Right lobe of liver (tissue), 6 donors: ENCODE data around the gene GPR50. TPM values are rescaled to one million over a fixed set of nuclear protein-coding genes. Genes with fewer than 3 reads are reported as not detected.

Source experiments
- ATAC-seq, 4 donors: fragments of 200-7000 bp; cut with Tn5 transposase; one replicate each; pipeline ENCODE4 v1.9.1; 2020; ENCODE audit warnings: mild to moderate bottlenecking in 4 of 4, moderate library complexity in 4 of 4
- DNase-seq, 3 donors: peaks; one replicate each; pipeline ENCODE4 v3.0.0-alpha.2; 2020
- H3K27ac ChIP-seq, 3 donors: fragments of 200-600 bp; one replicate each; pipeline ENCODE4 v1.8.0; 2022
- H3K27me3 ChIP-seq, 2 donors: fragments of 200-600 bp; one replicate each; pipeline ENCODE4 v1.8.0; 2022
- H3K36me3 ChIP-seq, 4 donors: fragments of 200-600 bp; sonication (generic) in 1 of 4; one replicate each; pipeline versions ENCODE4 v1.5.1 to v1.8.0; 2017 to 2022; ENCODE audit warnings: control low read depth in 1 of 4
- H3K4me1 ChIP-seq, 4 donors: fragments of 200-600 bp; sonication (generic) in 1 of 4; one replicate each; pipeline versions ENCODE4 v1.5.1 to v1.8.0; 2017 to 2022; ENCODE audit warnings: control low read depth in 1 of 4
- H3K4me3 ChIP-seq, 3 donors: fragments of 200-600 bp; one replicate each; pipeline ENCODE4 v1.8.0; 2022
- H3K9me3 ChIP-seq, 4 donors: fragments of 200-600 bp; sonication (generic) in 1 of 4; one replicate each; pipeline versions ENCODE4 v1.5.1 to v1.8.0; 2017 to 2022; ENCODE audit warnings: control low read depth in 1 of 4
- POLR2A ChIP-seq: fragments of 450-650 bp; IDR thresholded peaks from one replicate; pipeline ENCODE4 v1.6.1; 2017; ENCODE audit warnings: antibody characterized with exemption, mild to moderate bottlenecking
- WGBS: methylation state at CpG from one replicate; pipeline ENCODE4 v1.1.6; 2018; ENCODE audit warnings: low coverage, low lambda C conversion rate; ENCODE audit not compliant: insufficient coverage; ENCODE audit errors: missing lambda C conversion rate; 5-methylcytosine and 5-hydroxymethylcytosine counted together
- intact Hi-C, 2 donors: fragments of 100-400 bp; cut with DNase I; formaldehyde crosslinking; loops; one replicate each; pipeline versions ENCODE4 v1.11.2 to v1.14.1; 2022
- total RNA-seq, 6 experiments: library from RNA; depleted of rRNA in 2 of 6; stranded (reverse); fragments of >200 nt in 2 of 6; fragmentation: NEBNext Ultra II Directional in 3 of 6; extraction: Animal tissue kit (Norgen Biotek cat#: 25700) in 3 of 6; gene quantifications; one replicate each; pipeline versions ENCODE4 v1.1.0 to v1.2.4, GENCODE V29; 2016 to 2023
- TF ChIP-seq, protein P1 (sequence below), 4 donors: fragments of 200-600 bp in 3 of 4; fragments of 450-650 bp in 1 of 4; IDR thresholded peaks; one replicate each; pipeline versions ENCODE4 v1.5.1 to v1.8.0; 2016 to 2022; ENCODE audit warnings: antibody characterized with exemption in 4 of 4, mild to moderate bottlenecking in 2 of 4
- donor health status: DM: no; HTN: yes; CAD: no.
- donor health status: DM: no; HTN: no; CAD: no.
- donor health status: DM: no; HTN: no; CAD: no.
- donor health status: DM: no; HTN: yes; CAD: no.
- donor health status: DM: no; HTN: yes; CAD: no.

The GPR50 gene
- total RNA-seq, 6 experiments from 2014 or later: not detected

DNA sequence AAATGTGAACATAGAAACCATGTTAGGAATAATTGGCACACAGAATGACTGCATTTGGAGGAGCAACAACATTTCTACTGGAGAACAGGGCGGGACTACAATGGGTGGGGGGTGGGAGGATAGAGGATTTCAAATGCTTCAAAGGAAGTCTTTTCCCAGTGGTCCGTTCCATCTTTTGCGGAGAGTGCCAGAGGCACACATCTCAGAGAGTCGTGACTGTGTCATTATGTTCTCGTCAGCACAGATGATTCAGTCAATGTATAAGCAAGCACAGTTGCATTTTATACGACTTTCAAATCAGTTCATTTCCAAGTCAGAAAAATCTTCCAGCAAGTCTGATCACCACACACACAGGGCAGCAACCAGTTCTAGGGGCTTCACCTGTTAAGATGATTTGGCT lies 22.7 kb upstream of the GPR50 start:
- no peak for DNase-seq
- Histone ChIP-seq H3K27ac (no peak overlapping the region), H3K4me1 (no peaks in the 10 kb centered on the region), H3K4me3 (no peak overlapping the region), H3K9me3 (no peaks in the 10 kb centered on the region), H3K36me3 (no peaks in the 10 kb centered on the region), H3K27me3 (peaks cover 0 to 6% of the 10 kb centered on the region in 2 donors)
- no peak for TF ChIP-seq POLR2A
- TF ChIP-seq, protein P1, sequence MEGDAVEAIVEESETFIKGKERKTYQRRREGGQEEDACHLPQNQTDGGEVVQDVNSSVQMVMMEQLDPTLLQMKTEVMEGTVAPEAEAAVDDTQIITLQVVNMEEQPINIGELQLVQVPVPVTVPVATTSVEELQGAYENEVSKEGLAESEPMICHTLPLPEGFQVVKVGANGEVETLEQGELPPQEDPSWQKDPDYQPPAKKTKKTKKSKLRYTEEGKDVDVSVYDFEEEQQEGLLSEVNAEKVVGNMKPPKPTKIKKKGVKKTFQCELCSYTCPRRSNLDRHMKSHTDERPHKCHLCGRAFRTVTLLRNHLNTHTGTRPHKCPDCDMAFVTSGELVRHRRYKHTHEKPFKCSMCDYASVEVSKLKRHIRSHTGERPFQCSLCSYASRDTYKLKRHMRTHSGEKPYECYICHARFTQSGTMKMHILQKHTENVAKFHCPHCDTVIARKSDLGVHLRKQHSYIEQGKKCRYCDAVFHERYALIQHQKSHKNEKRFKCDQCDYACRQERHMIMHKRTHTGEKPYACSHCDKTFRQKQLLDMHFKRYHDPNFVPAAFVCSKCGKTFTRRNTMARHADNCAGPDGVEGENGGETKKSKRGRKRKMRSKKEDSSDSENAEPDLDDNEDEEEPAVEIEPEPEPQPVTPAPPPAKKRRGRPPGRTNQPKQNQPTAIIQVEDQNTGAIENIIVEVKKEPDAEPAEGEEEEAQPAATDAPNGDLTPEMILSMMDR (IDR thresholded peaks at IDR 0.05): no peak
- WGBS: 18% methylated on average over 6 of the region's 6 CpGs
- no peak for ATAC-seq
- intact Hi-C loops: loop anchor here (10.0 kb wide), 1 partner anchor 521 kb away; no protein-coding TSS in a partner anchor

- TF ChIP-seq POLR2A: no peak
- TF ChIP-seq, protein P1 (IDR thresholded peaks at IDR 0.05): no peak
- ATAC-seq (no peak), DNase-seq (no peak)
- intact Hi-C loops: loop anchor here (10.0 kb wide), 1 partner anchor 520 kb away; no protein-coding TSS in a partner anchor
- WGBS: 30% methylated on average over 4 of the region's 4 CpGs
- Histone ChIP-seq H3K9me3 (no peaks in the 10 kb centered on the region), H3K36me3 (no peaks in the 10 kb centered on the region), H3K4me3 (no peak overlapping the region), H3K27ac (no peak overlapping the region), H3K4me1 (no peaks in the 10 kb centered on the region), H3K27me3 (peaks cover 0 to 6% of the 10 kb centered on the region in 2 donors)
Measured at GRCh38 chrX:151155234-151155633, 21.1 kb upstream of the GPR50 start.

DNA sequence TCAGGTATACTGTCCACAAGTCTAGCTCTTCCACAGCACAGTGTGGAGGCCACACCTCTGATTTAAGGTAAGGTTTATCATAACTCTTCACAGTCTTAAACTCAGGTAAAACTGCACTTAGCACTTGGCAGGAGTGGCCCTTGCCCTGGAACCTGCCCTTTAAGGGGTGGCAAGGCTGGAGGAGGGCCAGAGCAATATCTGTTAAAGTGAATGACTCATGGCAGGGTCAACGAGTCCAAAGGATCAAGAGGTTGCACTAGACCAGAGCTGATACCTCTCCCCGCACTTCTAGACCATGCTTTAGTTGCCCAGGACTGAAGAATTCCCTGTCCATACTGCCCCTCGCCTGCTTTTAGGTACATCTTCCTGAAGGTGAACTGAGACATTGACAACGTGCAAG lies 14.7 kb upstream of the GPR50 start:
- Histone ChIP-seq H3K27me3 (no peaks in the 10 kb centered on the region), H3K36me3 (no peaks in the 10 kb centered on the region), H3K4me3 (no peak overlapping the region), H3K9me3 (no peaks in the 10 kb centered on the region), H3K4me1 (no peaks in the 10 kb centered on the region), H3K27ac (no peak overlapping the region)
- ATAC-seq (peak in 2 of 4 donors; percentile 23 to 53), DNase-seq (no peak)
- WGBS: 24% methylated on average over 2 of the region's 4 CpGs
- TF ChIP-seq POLR2A: no peak
- TF ChIP-seq, protein P1 (IDR thresholded peaks at IDR 0.05): no peak
- intact Hi-C loops: no loop called here

DNA sequence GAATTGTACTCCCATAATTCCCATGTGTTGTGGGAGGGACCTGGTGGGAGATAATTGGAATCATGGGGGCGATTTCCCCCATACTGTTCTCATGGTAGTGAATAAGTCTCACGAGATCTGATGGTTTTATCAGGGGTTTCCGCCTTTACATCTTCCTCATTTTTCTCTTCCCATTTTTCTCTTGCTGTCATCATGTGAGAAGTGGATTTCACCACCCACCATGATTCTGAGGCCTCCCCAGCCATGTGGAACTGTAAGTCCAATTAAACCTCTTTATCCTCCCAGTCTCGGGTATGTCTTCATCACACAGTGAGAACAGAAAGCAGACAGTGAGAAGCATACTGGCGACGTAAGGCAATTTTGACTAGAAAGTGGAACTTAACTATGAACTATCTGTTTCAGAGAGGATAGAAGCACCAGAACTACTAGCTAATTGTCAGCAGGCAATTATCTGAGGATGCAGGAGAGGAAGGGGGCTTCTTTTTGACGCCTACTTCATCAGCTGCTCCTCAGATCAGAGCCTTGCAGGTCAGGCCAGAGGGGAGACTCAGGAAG lies 8.5 kb upstream of the GPR50 start:
- 39% methylated on average over 7 of the region's 7 CpGs for WGBS
- H3K36me3 ChIP-seq: no peaks in the 10 kb centered on the region
- intact Hi-C loops: no loop called here
- H3K4me3 ChIP-seq: no peak overlapping the region
- no peak for ATAC-seq
- H3K27me3 ChIP-seq: peaks cover 0 to 6% of the 10 kb centered on the region in 2 donors
- no peaks in the 10 kb centered on the region for H3K9me3 ChIP-seq
- DNase-seq: no peak
- no peak overlapping the region for H3K27ac ChIP-seq
- H3K4me1 ChIP-seq: no peaks in the 10 kb centered on the region
- TF ChIP-seq, protein P1 (IDR thresholded peaks at IDR 0.05): no peak
- TF ChIP-seq POLR2A: no peak
